ENCODE data around the gene SPTB.

The SPTB gene

GRCh38 chr14:64700894-64701293 lies 178.8 kb downstream of the SPTB start:
- no peak for DNase-seq (ENCODE audit: low spot score)
- no peak for TF ChIP-seq CTCF (conservative IDR thresholded peaks at IDR 0.05; ENCODE audit: low read depth)
- CTCF ChIA-PET: no interaction called here

GRCh38 chr14:64700290-64700689 lies 179.4 kb downstream of the SPTB start:
- POLR2A ChIA-PET (ENCODE audit: low non-redundant PET): no interaction called here

More at GRCh38 chr14:64700894-64701293, 178.8 kb downstream of the SPTB start:
- POLR2A ChIA-PET (ENCODE audit: low non-redundant PET): no interaction called here
- no peak overlapping the region for H3K27ac ChIP-seq

GRCh38 chr14:64698903-64699302 lies 180.8 kb downstream of the SPTB start:
- no peak for TF ChIP-seq CTCF (conservative IDR thresholded peaks at IDR 0.05; ENCODE audit: low read depth)
- ChIA-PET CTCF (interaction anchor here (0.5 to 1.3 kb wide), 2 partner anchors 16 to 51 kb away, joined by 3 read pairs; no protein-coding TSS in a partner anchor), POLR2A (ENCODE audit: low non-redundant PET) (no interaction called here)
- no peak overlapping the region for H3K27ac ChIP-seq
- no peak for DNase-seq (ENCODE audit: low spot score)

More at GRCh38 chr14:64700290-64700689, 179.4 kb downstream of the SPTB start:
- H3K27ac ChIP-seq: no peak overlapping the region
- DNase-seq (ENCODE audit: low spot score): no peak
- CTCF ChIA-PET: interaction anchor here (1.3 kb wide), 1 partner anchor 18 kb away, joined by 3 read pairs; no protein-coding TSS in a partner anchor
- no peak for TF ChIP-seq CTCF (conservative IDR thresholded peaks at IDR 0.05; ENCODE audit: low read depth)

GRCh38 chr14:64696355-64696857 lies 183.3 kb downstream of the SPTB start:
- ChIA-PET POLR2A (ENCODE audit: low non-redundant PET) (no interaction called here), CTCF (no interaction called here)
- TF ChIP-seq CTCF (conservative IDR thresholded peaks at IDR 0.05; ENCODE audit: low read depth): no peak
- DNase-seq (ENCODE audit: low spot score): no peak
- no peak overlapping the region for H3K27ac ChIP-seq
